HepG2 (cell line): ENCODE results near the gene PAQR3. TPM values are rescaled to one million over a fixed set of nuclear protein-coding genes. Genes with fewer than 3 reads are reported as not detected.

ENCODE experiments used
- ATAC-seq: fragments of 200-7000 bp; cut with Tn5 transposase; 3 replicates; pipeline ENCODE4 v1.9.1; 2020; ENCODE audit warnings: mild to moderate bottlenecking, moderate library complexity
- BruUV-seq: library from RNA; stranded (reverse); fragments of 400-500 nt; replicated peaks from 2 replicates; lab custom pipeline; 2021; lab: Mats Ljungman, UMichigan
- CTCF ChIA-PET: fragments of 300-600 bp; formaldehyde crosslinking; extraction: SDS; loops from one replicate; lab custom pipeline; 2021; ENCODE audit warnings: low total read pairs, inconsistent platforms, low intra/inter-chr PET ratio; lab: Yijun Ruan, JAX
- POLR2A ChIA-PET: fragments of 350-600 bp; sonication (Branson Sonifier 250); formaldehyde crosslinking; loops from one replicate; lab custom pipeline; 2020; ENCODE audit warnings: antibody characterized with exemption, inconsistent platforms; lab: Yijun Ruan, JAX
- DNase-seq: peaks from one replicate; pipeline ENCODE4 v3.0.0-alpha.2; 2015; ENCODE audit warnings: low spot score
- FAIRE-seq: peaks from 3 replicates; lab custom pipeline; 2011; peaks lifted over from hg19 to GRCh38; lab: Jason Lieb, UNC
- H2AFZ ChIP-seq: one replicate; pipeline ENCODE4 v1.6.1; 2011; ENCODE audit warnings: low read length, inconsistent platforms
- H3K27ac ChIP-seq: fragments of 300-600 bp; 3 replicates; pipeline ENCODE4 v1.8.0; 2011; ENCODE audit warnings: mixed run types, mild to moderate bottlenecking, mixed read lengths, low read length, inconsistent platforms; ENCODE audit not compliant: insufficient read depth; ENCODE audit errors: extremely low read length
- H3K27me3 ChIP-seq, 2 experiments: fragments of 200-600 bp in 1 of 2; 2 replicates in 1 of 2; 3 replicates in 1 of 2; pipeline versions ENCODE4 v1.6.0 to v1.8.0; 2011; ENCODE audit warnings: low read length in 2 of 2, mild to moderate bottlenecking in 2 of 2, moderate library complexity in 2 of 2, inconsistent platforms in 1 of 2; ENCODE audit not compliant: insufficient read depth in 2 of 2, control insufficient read depth in 1 of 2
- H3K36me3 ChIP-seq, 2 experiments: fragments of 200-600 bp in 1 of 2; replicated peaks in 1 of 2; 2 replicates in 1 of 2; 3 replicates in 1 of 2; pipeline versions ENCODE4 v1.5.1 to v1.8.0; 2011; ENCODE audit warnings: low read length in 2 of 2, inconsistent platforms in 1 of 2; ENCODE audit not compliant: insufficient read depth in 2 of 2, control insufficient read depth in 1 of 2
- H3K4me1 ChIP-seq: 2 replicates; pipeline ENCODE4 v1.5.1; 2012; ENCODE audit warnings: low read length, inconsistent platforms; ENCODE audit not compliant: insufficient read depth
- H3K4me2 ChIP-seq: 2 replicates; pipeline ENCODE4 v1.6.0; 2011; ENCODE audit warnings: low read depth, low read length, inconsistent platforms
- H3K4me3 ChIP-seq, 3 experiments: fragments of 200-600 bp in 1 of 3; sonication (generic), shearing (Covaris generic) in 1 of 3; replicated peaks in 1 of 3; 2 replicates each; pipeline ENCODE4 v1.5.1; 2011 to 2016; ENCODE audit warnings: low read length in 3 of 3, inconsistent platforms in 2 of 3, low read depth in 2 of 3, mild to moderate bottlenecking in 2 of 3, control low read depth in 1 of 3, mixed read lengths in 1 of 3; ENCODE audit not compliant: insufficient read depth in 1 of 3
- H3K79me2 ChIP-seq: one replicate; pipeline ENCODE4 v1.6.1; 2011; ENCODE audit warnings: low read length, inconsistent platforms; ENCODE audit not compliant: insufficient read depth
- H3K9ac ChIP-seq: 2 replicates; pipeline ENCODE4 v1.6.0; 2011; ENCODE audit warnings: mild to moderate bottlenecking, low read depth, low read length, inconsistent platforms; ENCODE audit not compliant: insufficient read depth
- H3K9me3 ChIP-seq: 2 replicates; pipeline ENCODE4 v1.5.1; 2012; ENCODE audit warnings: mild to moderate bottlenecking, low read length
- H4K20me1 ChIP-seq: 2 replicates; pipeline ENCODE4 v1.6.0; 2011; ENCODE audit warnings: inconsistent platforms, mild to moderate bottlenecking, low read length, moderate library complexity; ENCODE audit not compliant: insufficient read depth
- ARNT ChIP-seq: fragments of 450-650 bp; IDR thresholded peaks from 2 replicates; pipeline ENCODE4 v1.6.1; 2017
- ATF7-NPFF ChIP-seq: sonication (generic); formaldehyde crosslinking; IDR thresholded peaks from 2 replicates; pipeline ENCODE4 v1.8.1; 2023; ENCODE audit warnings: mild to moderate bottlenecking, low read depth, missing genetic modification reagents, moderate library complexity
- GLI4 ChIP-seq: sonication (generic); formaldehyde crosslinking; IDR thresholded peaks from 2 replicates; pipeline ENCODE4 v1.5.1; 2020; ENCODE audit warnings: missing genetic modification reagents, mild to moderate bottlenecking, moderate library complexity, borderline replicate concordance
- MZF1 ChIP-seq: sonication (generic); formaldehyde crosslinking; IDR thresholded peaks from 2 replicates; pipeline ENCODE4 v1.8.1; 2023; ENCODE audit warnings: mild to moderate bottlenecking, missing genetic modification reagents, borderline replicate concordance
- TFAP4 ChIP-seq: sonication (generic); IDR thresholded peaks from 2 replicates; pipeline ENCODE4 v1.6.1; 2016; ENCODE audit warnings: low read depth, borderline replicate concordance
- ZFYVE20 ChIP-seq: sonication (generic); formaldehyde crosslinking; IDR thresholded peaks from 2 replicates; pipeline ENCODE4 v1.8.0; 2023; ENCODE audit warnings: low read depth, mild to moderate bottlenecking, moderate library complexity, missing genetic modification reagents, borderline replicate concordance
- ZNF234 ChIP-seq: sonication (generic); formaldehyde crosslinking; conservative IDR thresholded peaks from 2 replicates; pipeline ENCODE4 v1.5.1; 2020; ENCODE audit warnings: mild to moderate bottlenecking, missing genetic modification reagents
- ZNF318 ChIP-seq: sonication (generic); formaldehyde crosslinking; IDR thresholded peaks from 2 replicates; pipeline ENCODE4 v1.4.0; 2020; ENCODE audit warnings: mild to moderate bottlenecking, missing genetic modification reagents
- ZNF460 ChIP-seq: sonication (generic); formaldehyde crosslinking; IDR thresholded peaks from 2 replicates; pipeline ENCODE4 v1.5.1; 2020; ENCODE audit warnings: missing genetic modification reagents, mild to moderate bottlenecking, borderline replicate concordance
- ZNF512B ChIP-seq: sonication (generic); formaldehyde crosslinking; IDR thresholded peaks from 2 replicates; pipeline ENCODE4 v1.5.1; 2020; ENCODE audit warnings: missing genetic modification reagents, mild to moderate bottlenecking, borderline replicate concordance
- ZNF720 ChIP-seq: sonication (generic); formaldehyde crosslinking; IDR thresholded peaks from 2 replicates; pipeline ENCODE4 v1.4.0; 2020; ENCODE audit warnings: missing genetic modification reagents
- ZNF776 ChIP-seq: sonication (generic); formaldehyde crosslinking; IDR thresholded peaks from 2 replicates; pipeline ENCODE4 v1.4.0; 2020; ENCODE audit warnings: mild to moderate bottlenecking, missing genetic modification reagents
- WGBS: methylation state at CpG from one replicate; pipeline ENCODE4 v1.1.6; 2017; ENCODE audit warnings: low lambda C conversion rate; 5-methylcytosine and 5-hydroxymethylcytosine counted together
- in situ Hi-C: cut with HindIII; loops from 2 replicates; pipeline ENCODE4 v1.10.0; 2017; ENCODE audit warnings: low pct_unique_long_range_greater_than_20kb; ENCODE audit not compliant: extremely low pct_ligation_motif_present
- intact Hi-C: fragments of 100-400 bp; cut with micrococcal nuclease; formaldehyde crosslinking; loops from one replicate; pipeline ENCODE4 v1.10.0; 2022; ENCODE audit not compliant: unreplicated experiment
- polyA plus RNA-seq, 8 experiments: library from polyadenylated mRNA; depleted of rRNA in 3 of 8; stranded (reverse) in 7 of 8; unstranded in 1 of 8; fragments of >200 nt; fragmentation: Illumina TruSeq in 4 of 8; extraction: Trizol in 4 of 8; gene quantifications; 2 replicates each; pipeline versions ENCODE4 v1.2.1 to v1.2.3, GENCODE V29; 2011 to 2016; ENCODE audit warnings: low read depth in 4 of 8, missing spikeins in 1 of 8, mixed read lengths in 1 of 8; ENCODE audit not compliant: insufficient read depth in 1 of 8
- total RNA-seq, 5 experiments: library from RNA; depleted of rRNA; stranded (reverse); fragments of >200 nt; fragmentation: Illumina TruSeq; extraction: Trizol; gene quantifications; 2 replicates each; pipeline ENCODE4 v1.2.3, GENCODE V29; 2016; ENCODE audit warnings: low read depth in 1 of 5

The PAQR3 gene
- total and polyA plus RNA-seq, 2 of the 13 experiments (the other 11 are each of a cell fraction or from before 2014, with no cell fraction given), result 9.9 to 13.6 TPM

GRCh38 chr4:78902298-78902697 is 36.9 kb downstream of the PAQR3 start (continued):
- TF ChIP-seq ZNF720 (CRISPR knock-in tag), result no peak
- TF ChIP-seq, all 625 proteins: peak for 0

- H3K4me1 ChIP-seq, result no peaks in the 10 kb centered on the region
- ChIA-PET POLR2A (no interaction called here), CTCF (no interaction called here)
- H3K27me3 ChIP-seq, result no peaks in the 10 kb centered on the region
- H3K4me2 ChIP-seq, result no peak overlapping the region
- H3K79me2 ChIP-seq, result no peaks in the 10 kb centered on the region
- H3K4me3 ChIP-seq, result no peak overlapping the region
- no peaks in the 10 kb centered on the region for H3K9me3 ChIP-seq
- no peak overlapping the region for H2AFZ ChIP-seq
- FAIRE-seq (no peak), DNase-seq (no peak), ATAC-seq (no peak)
- intact Hi-C loops, result no loop called here
- H4K20me1 ChIP-seq, result no peaks in the 10 kb centered on the region
- H3K36me3 ChIP-seq, result no peaks in the 10 kb centered on the region
- in situ Hi-C loops, result no loop called here
- BruUV-seq, result no TSS peak
- WGBS, result 80% methylated on average over 2 of the region's 2 CpGs
- H3K9ac ChIP-seq, result no peak overlapping the region
- H3K27ac ChIP-seq, result no peak overlapping the region
- TF ChIP-seq ZNF512B (CRISPR knock-in tag) (no peak), ZFYVE20 (CRISPR knock-in tag) (no peak), GLI4 (CRISPR knock-in tag) (no peak), ARNT (no peak), TFAP4 (no peak), ATF7-NPFF (no peak), ZNF234 (CRISPR knock-in tag) (no peak), ZNF460 (no peak), ZNF776 (CRISPR knock-in tag) (no peak), MZF1 (CRISPR knock-in tag) (no peak), ZNF318 (CRISPR knock-in tag) (no peak)
These were observed 37.4 kb downstream of the PAQR3 start for GRCh38 chr4:78901882-78902281.
